Loucy (cell line): ENCODE measurements around the gene RBM18.

Experiments
- H2AFZ ChIP-seq: fragments of 200-600 bp; sonication (generic); 2 replicates; pipeline ENCODE4 v1.6.0; 2016; ENCODE audit warnings: antibody characterized with exemption, mild to moderate bottlenecking, low read length, moderate library complexity
- H3F3A ChIP-seq: fragments of 200-600 bp; 2 replicates; pipeline ENCODE4 v1.6.0; 2016; ENCODE audit warnings: antibody characterized with exemption, low read depth, mild to moderate bottlenecking
- H3K27me3 ChIP-seq: fragments of 200-600 bp; sonication (generic); 2 replicates; pipeline ENCODE4 v1.6.1; 2014; ENCODE audit warnings: low read length, mild to moderate bottlenecking; ENCODE audit not compliant: insufficient read depth, poor library complexity, severe bottlenecking
- H3K36me3 ChIP-seq: fragments of 200-600 bp; sonication (generic); 2 replicates; pipeline ENCODE4 v1.6.1; 2016; ENCODE audit warnings: low read length; ENCODE audit not compliant: insufficient read depth
- H3K4me1 ChIP-seq: fragments of 200-600 bp; sonication (generic); 2 replicates; pipeline ENCODE4 v1.5.1; 2014; ENCODE audit warnings: low read length, mild to moderate bottlenecking; ENCODE audit not compliant: insufficient read depth, poor library complexity, severe bottlenecking
- H3K4me2 ChIP-seq: fragments of 200-600 bp; sonication (generic); 2 replicates; pipeline ENCODE4 v1.6.0; 2014; ENCODE audit warnings: antibody characterized with exemption, low read length, low read depth, mild to moderate bottlenecking; ENCODE audit not compliant: poor library complexity, severe bottlenecking
- H3K4me3 ChIP-seq: fragments of 200-600 bp; sonication (generic); 2 replicates; pipeline ENCODE4 v1.5.1; 2014; ENCODE audit warnings: low read length, mild to moderate bottlenecking, mixed read lengths; ENCODE audit not compliant: poor library complexity, severe bottlenecking
- H3K79me2 ChIP-seq: fragments of 200-600 bp; sonication (generic); 2 replicates; pipeline ENCODE4 v1.6.1; 2014; ENCODE audit warnings: low read length; ENCODE audit not compliant: insufficient read depth
- H3K9ac ChIP-seq: fragments of 200-600 bp; sonication (generic); 2 replicates; pipeline ENCODE4 v1.6.0; 2014; ENCODE audit warnings: mild to moderate bottlenecking, low read depth, low read length, moderate library complexity; ENCODE audit not compliant: poor library complexity, severe bottlenecking
- H3K9me2 ChIP-seq: fragments of 200-600 bp; sonication (generic); replicated peaks from 2 replicates; pipeline ENCODE4 v1.6.1; 2016; ENCODE audit warnings: low read depth, low read length, mixed read lengths
- H3K9me3 ChIP-seq: fragments of 200-600 bp; sonication (generic); 2 replicates; pipeline ENCODE4 v1.6.1; 2014; ENCODE audit warnings: mild to moderate bottlenecking, antibody characterized with exemption, low read length, low read depth; ENCODE audit not compliant: insufficient read depth
- H4K20me1 ChIP-seq: fragments of 200-600 bp; sonication (generic); 2 replicates; pipeline ENCODE4 v1.6.0; 2014; ENCODE audit warnings: antibody characterized with exemption, low read length, mild to moderate bottlenecking; ENCODE audit not compliant: insufficient read depth, poor library complexity, severe bottlenecking
- CTCF ChIP-seq: fragments of 200-600 bp; sonication (generic); conservative IDR thresholded peaks from 2 replicates; pipeline ENCODE4 v1.5.1; 2014; ENCODE audit warnings: mild to moderate bottlenecking, antibody characterized with exemption, low read length
- EZH2phosphoT487 ChIP-seq: fragments of 200-600 bp; IDR thresholded peaks from 2 replicates; pipeline ENCODE4 v1.6.1; 2018; ENCODE audit warnings: antibody characterized with exemption, mild to moderate bottlenecking, moderate library complexity, borderline replicate concordance

RBM18 gene

GRCh38 chr9:122209451-122209850 is 55.2 kb downstream of the RBM18 start:
- Histone ChIP-seq H3K79me2 (no peaks in the 10 kb centered on the region), H3K4me1 (no peaks in the 10 kb centered on the region), H3K9me3 (no peaks in the 10 kb centered on the region), H3K9ac (no peak overlapping the region), H3K9me2 (no peaks in the 10 kb centered on the region), H3K27me3 (no peaks in the 10 kb centered on the region), H4K20me1 (no peaks in the 10 kb centered on the region), H2AFZ (no peak overlapping the region), H3K36me3 (no peaks in the 10 kb centered on the region), H3K4me3 (no peak overlapping the region), H3F3A (no peaks in the 10 kb centered on the region), H3K4me2 (no peak overlapping the region)
- TF ChIP-seq EZH2phosphoT487 (no peak), CTCF (no peak)

GRCh38 chr9:122207096-122207495 is 57.5 kb downstream of the RBM18 start:
- Histone ChIP-seq H3F3A (no peaks in the 10 kb centered on the region), H3K27me3 (no peaks in the 10 kb centered on the region), H3K4me2 (no peak overlapping the region), H3K36me3 (no peaks in the 10 kb centered on the region), H2AFZ (no peak overlapping the region), H3K4me3 (no peak overlapping the region), H3K9ac (no peak overlapping the region), H3K9me3 (no peaks in the 10 kb centered on the region), H3K79me2 (no peaks in the 10 kb centered on the region), H3K9me2 (no peaks in the 10 kb centered on the region), H4K20me1 (no peaks in the 10 kb centered on the region), H3K4me1 (no peaks in the 10 kb centered on the region)
- TF ChIP-seq CTCF (no peak), EZH2phosphoT487 (no peak)

GRCh38 chr9:122206118-122207046 is 58.3 kb downstream of the RBM18 start:
- H3K4me3 ChIP-seq, result no peak overlapping the region
- H3K36me3 ChIP-seq, result no peaks in the 10 kb centered on the region
- no peak overlapping the region for H3K9ac ChIP-seq
- H3K79me2 ChIP-seq, result no peaks in the 10 kb centered on the region
- H3K9me2 ChIP-seq, result no peaks in the 10 kb centered on the region
- TF ChIP-seq EZH2phosphoT487 (no peak), CTCF (no peak)
- no peaks in the 10 kb centered on the region for H3F3A ChIP-seq
- no peak overlapping the region for H2AFZ ChIP-seq
- no peaks in the 10 kb centered on the region for H3K4me1 ChIP-seq
- no peaks in the 10 kb centered on the region for H3K9me3 ChIP-seq
- H3K4me2 ChIP-seq, result no peak overlapping the region
- no peaks in the 10 kb centered on the region for H4K20me1 ChIP-seq
- no peaks in the 10 kb centered on the region for H3K27me3 ChIP-seq
